UCSD-AML1 (cell line): Measurements from ENCODE around the gene ZNF500.
"Not testable (repeated sequence)": the region's sequence is repeated elsewhere in the genome, so short reads cannot be mapped to it uniquely, and the experiment has no call there.

ENCODE experiments used
- DNase-seq: peaks from one replicate; lab custom pipeline; 2025; ENCODE audit not compliant: unreplicated experiment; lab: John Stamatoyannopoulos, UW

The ZNF500 gene

DNA sequence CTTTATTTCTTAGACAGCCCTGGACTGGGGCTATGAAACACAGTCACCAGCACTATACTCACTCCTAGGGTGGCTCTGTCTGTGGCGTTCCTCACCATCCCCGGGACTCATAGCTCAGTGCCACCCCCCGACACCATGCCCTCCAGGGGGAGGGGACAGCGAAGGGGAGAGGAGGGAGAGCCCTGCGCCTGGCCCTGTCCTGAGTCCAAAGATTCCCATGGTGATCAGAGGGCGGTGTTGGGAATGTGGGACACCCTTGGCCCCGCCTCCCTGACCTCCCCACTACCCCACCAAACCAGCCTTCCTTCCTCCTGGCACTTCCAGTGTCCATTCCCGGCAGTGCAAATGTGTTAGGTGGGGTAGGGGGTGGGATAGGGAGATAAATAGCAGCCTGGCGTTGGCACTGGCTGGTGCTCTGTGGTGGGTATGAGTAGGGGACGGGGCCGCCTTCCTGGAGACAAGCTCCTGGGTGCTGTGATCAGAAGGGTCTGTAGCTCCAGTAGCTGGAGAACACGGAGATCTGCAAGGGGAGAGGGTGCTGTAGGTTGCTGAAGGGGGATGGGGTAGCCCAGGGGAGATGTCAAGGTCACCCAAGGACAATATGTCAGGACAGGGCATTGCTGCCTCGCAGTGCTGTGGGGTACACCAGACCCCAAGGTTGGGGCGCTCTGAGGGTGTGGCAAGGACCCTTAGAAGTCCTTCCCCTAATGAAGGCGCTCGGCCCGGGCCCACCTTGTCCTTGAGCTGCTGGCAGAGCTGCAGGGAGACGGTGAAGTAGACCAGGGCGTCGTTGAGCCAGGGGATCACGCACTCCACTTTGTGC is 30.2 kb upstream of the ZNF500 start:
- no peak for DNase-seq

DNA sequence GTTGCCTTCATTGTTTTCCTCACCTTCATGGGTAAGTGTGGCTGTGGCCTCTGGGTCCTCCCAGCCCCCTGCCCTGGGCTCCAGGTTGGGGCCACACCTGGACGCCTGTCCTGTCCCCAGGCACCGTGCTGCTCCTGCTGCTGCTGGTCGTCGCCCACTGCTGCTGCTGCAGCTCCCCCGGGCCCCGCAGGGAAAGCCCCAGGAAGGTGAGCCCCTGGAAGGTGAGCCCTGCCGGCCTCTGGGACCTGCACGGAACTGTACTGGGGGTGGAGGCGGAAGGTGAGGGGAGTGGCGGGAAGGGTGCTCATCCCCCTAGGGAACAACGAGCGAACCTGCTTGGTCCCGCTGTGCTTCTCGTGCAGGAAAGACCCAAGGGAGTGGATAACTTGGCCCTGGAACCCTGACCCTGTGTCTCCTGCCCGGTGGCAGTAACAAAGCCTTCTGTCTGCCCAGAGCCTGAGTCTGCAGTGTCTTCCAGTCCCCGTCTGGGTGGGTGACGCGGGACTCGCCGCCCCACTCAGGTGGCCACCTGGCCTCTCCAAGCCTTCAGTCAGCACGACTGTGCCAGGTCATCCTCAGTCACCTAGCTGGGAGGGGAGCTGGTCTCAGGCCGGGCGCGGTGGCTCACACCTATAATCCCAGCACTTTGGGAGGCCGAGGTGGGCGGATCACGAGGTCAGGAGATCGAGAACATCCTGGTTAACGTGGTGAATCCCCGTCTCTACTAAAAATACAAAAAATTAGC is 29.0 kb upstream of the ZNF500 start:
- no peak for DNase-seq

DNA sequence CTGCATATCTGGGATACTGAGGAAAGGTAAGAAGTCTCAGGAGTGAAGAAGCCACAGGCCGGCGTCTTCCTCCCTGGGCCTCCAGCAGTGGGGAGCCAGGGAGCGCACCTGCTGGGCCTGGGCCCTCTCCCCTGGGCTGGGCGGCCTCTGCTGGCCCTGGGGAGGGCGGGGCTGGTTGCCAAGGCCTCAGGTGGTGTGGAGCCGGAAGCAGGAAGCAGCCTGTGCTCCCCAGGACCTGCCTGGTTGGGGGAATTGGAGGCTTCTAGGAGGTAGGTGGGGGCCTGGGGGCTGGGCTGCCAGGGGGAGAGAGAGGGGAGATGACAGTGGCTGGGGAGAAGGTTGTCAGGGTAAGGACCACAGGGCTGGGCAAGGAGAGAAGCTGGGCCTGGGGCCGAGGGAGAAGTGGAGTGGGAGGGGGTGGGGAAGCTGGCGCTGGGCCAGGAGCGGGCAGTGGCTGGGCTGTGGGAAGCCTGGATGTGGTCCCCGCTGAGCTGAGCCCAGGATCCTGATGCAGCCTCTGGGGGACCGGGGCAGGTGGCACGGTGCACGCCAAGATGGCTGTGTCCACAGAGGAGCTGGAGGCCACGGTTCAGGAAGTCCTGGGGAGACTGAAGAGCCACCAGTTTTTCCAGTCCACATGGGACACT is 28.3 kb upstream of the ZNF500 start, which contains the start of gene SMIM22:
Gene SMIM22 (plus strand): TSS at position 189 of the 647 bp plus-strand sequence. CDS start 366 bp downstream, at position 555.
- DNase-seq: no peak

DNA sequence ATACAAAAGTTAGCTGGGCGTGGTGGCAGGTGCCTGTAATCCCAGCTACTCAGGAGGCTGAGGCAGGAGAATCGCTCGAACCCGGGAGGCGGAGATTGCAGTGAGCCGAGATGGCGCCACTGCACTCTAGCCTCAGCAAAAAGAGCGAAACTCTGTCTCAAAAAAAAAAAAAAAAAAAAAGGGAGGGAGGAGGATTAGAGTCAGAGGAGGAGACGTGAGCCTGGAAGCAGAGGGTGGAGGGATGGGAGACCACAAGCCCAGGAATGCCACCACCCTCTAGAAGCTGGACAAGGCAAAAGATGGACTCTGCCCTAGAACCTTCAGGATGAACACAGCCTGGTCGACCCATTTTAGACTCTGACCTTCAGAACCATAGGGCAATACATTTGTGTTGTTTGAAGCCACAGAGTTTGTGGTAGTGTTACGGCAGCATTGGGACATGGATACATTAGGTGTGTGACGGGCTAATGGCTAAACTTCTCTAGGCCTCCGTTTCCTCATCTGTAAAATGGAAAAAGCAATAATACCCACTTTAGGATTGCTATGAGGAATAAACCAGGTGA is 26.1 kb upstream of the ZNF500 start:
- no peak for DNase-seq

DNA sequence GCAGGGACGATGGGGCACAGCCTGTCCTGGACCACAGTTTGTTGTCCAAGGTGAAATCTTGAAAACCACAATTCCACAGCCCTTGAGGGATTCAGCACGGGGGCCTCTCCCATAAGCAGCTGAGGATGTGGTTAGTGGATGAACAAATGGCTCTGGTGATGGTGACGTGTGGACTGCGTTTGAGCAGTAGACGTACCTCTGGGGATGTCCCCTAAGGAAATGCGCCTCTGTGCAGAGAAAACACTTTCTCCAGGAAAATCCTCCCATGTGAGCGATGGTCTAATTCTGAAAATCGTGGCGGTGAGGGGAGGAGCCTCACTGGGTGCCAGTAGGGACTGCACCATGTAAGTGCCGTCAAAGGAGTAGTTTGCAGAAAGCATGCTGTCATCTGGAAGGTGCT is 23.9 kb upstream of the ZNF500 start:
- DNase-seq: peak; percentile 31

DNA sequence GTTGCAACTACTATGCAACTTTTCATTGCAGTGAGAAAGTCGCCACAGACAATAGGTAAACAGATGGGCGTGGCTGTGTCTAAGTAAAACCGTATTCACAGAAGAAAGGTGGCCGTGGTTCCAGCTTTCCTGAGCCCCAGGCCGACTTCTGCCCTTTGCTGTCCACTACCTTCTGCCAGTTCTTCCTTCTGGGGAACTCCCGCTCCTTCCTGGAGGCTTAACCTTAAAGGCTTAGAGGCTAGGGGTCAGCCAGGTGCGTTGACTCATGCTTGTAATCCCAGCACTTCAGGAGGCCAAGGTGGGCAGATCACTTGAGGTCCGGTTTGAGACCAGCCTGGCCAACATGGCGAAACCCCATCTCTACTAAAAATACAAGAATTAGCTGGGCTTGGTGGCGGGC is 23.3 kb upstream of the ZNF500 start:
- DNase-seq: no peak

DNA sequence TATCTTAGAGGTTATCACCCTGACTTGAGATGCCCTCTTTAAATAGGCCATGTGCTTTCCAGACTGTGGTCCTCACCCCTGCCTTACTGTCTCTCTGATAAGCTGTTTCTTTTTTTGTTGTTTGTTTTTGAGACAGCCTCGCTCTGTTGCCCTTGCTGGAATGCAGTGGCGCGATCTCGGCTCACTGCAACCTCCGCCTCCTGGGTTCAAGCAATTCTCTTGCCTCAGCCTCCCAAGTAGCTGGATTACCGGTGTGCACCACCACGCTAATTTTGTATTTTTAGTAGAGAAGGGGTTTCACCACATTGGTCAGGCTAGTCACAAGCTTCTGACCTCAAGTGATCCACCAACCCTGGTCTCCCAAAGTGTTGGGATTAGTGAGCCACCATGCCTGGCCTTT is 21.9 kb upstream of the ZNF500 start:
- no peak for DNase-seq

DNA sequence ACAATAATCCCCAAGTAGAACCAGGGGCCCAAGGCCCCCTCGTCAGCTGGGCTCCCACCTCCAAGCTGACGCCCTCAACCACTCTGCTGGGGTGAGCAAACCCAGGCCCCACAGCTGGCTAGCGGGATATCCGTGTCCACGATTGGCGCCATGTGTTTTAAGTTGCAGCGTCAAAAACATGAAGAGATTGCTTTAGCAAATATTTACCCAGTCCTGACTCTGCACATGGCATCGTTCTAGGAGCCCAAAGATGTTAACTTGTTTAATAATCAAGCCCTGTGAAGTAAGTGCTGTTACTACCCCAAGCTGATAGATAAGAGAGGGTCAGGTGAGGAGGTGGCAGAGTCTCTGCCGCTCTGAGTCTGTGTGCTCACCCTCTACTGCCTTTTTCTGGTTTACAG is 21.5 kb upstream of the ZNF500 start:
- no peak for DNase-seq

DNA sequence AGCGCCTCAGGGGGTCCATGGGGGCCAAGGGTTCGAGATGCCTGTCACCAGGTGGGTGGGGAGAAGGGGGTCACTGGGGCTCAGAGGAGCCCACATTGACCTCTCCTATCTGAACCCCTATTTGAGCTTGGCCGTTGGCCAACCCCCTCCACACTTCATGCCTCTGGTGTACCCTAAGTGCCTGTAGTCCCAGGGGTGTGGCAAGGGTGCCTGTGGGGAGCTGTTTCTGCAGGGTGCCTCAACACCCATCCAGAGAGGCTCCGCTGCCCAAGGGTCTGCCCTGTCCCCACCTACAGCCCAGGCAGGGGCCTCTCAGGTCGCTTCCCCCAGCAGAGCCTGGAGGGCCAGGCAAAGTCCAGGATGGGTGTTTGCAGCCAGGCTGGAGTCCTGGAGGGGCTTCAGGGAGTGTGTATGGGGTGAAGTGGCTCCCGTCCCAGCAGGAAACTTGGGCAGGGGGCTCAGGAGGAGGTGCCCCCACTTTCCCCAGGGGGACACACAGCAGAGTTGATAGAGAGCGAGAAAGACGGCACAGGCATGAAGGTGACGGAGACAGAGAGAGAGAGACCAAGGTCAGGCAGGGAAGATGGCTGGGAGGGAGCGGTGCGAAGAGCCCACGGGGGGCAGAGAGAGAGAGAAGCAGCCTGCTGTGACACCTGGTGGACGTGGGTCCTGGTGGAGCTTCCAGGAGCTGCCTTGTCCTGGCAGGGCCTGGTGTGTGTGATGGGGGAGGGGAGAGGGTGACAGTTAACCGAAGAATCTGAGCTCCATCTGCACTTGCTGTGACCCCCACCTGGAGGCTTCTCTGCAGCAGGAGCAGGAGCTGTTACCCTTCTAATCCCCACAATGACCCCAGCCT is 20.9 kb upstream of the ZNF500 start, which contains the start of gene SEPTIN12:
Gene SEPTIN12 (minus strand): TSS at position 719 of the 856 bp plus-strand sequence. CDS start 700 bp downstream, at position 19.
- DNase-seq: no peak

DNA sequence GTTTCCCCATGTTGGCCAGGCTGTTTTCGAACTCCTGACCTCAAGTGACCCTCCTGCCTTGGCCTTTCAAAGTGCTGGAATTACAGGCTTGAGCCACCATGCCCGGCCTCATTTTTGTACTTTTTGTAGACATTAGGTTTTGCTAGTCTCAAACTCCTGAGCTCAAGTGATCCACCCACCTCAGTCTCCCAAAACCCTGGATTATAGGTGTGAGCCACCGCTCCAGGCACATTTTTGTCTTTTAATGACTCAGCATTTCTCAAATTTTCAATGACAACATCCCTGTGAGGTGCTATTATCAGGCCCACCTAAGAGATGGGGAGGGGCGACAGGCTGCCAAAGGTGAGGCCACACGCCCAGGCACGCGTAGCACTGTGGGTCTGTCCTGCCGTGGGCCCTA is 20.1 kb upstream of the ZNF500 start:
- no peak for DNase-seq

DNA sequence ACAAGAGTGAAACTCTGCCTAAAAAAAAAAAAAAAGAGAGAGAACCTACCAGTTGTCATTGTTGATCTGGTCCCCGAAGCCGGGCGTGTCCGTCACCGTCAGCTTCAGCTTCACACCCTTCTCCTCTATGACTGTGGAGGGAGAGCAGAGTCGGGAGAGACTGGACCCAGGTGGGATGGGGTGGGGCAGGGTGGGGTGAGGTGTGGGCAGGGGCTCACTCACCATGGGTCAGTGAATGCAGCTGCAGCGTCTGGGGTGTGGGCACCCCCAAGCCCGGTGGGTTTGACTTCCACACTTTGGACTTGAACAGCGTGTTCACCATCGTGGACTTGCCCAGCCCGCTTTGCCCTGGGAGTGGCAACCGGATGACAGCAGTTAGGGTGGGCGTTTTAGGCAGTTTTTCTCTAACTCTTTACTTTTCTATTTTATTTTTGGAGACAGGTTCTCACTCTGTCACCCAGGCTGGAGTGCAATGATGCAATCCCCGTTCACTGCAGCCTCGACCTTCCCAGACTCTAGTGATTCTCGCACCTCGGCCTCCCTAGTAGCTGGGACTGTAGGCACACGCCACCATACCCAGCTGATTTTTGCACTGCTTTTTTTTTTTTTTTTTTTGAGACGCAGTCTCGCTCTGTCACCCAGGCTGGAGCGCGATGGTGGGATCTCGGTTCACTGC is 18.9 kb upstream of the ZNF500 start:
- no peak for DNase-seq

DNA sequence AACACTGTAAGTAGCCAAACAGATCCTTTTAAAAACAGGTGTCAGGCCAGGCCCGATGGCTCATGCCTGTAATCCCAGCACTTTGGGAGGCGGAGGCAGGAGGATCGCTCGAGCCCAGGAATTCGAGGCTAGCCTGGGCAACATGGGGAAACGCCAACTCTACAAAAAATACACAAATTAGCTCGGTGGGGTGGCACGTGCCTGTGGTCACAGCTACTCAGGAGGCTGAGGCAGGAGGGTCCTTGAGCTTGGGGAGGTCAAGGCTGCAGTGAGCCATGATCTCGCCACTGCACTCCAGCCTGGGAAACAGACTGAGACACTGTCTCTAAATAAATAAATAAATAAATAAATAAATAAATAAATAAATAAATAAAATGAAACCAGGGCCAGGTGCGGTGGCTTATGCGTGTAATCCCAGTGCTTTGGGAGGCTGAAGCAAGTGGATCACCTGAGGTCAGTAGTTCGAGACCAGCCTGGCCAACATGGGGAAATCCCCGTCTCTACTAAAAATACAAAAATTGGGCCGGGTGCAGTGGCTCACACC is 17.6 kb upstream of the ZNF500 start:
- DNase-seq: not testable (repeated sequence)

DNA sequence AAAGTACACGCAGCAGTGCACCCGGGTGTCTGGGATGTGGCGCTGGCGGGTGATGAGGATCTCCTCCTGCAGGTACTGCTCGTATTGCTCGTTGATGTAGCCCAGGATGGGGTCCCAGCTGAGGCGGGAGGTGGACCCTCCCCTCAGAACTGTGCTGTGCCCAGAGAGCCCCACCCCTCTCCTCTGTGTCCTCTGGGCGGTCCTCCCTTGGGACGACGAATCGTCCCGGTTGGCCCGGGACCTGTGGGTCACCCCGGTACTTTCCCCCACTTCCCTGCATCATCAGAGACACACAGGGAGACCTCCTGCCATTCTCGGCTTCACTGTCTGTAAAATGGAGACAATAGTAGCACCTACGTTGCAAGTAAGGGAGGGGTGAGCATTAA is 17.0 kb upstream of the ZNF500 start:
- DNase-seq: no peak

DNA sequence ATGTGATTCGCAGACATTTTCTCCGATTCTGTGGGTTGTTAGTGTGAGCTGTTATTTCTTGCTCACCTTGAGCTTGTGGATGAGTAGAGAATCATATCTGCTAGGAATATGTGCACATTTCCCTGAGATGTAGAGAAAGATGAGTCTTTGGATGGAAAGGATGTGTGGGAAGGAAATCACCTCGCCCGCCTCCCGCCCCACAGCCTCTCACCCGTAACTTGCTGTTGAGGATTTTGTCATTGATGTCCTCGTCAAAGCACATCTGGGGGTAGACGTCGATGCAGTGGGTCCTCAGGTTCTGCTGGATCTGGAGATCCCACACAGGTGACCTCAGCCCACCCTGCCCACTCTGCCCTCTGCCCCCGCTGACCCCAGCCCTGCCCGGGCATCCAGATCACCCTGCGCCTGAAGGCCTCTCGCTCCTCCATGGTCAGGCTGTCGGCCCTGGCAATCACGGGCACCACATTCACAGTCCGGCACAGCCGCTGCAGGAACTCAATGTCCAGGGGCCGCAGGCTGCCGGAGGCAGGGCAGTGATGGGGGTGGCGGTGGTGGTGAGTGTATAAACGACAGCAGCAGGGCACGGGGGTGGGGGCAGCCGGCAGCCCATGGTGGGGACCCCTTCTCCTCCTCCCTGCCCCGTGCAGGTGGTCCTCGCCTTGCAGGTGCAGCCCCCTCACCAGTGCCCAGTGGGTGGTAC is 16.4 kb upstream of the ZNF500 start:
- DNase-seq: no peak

DNA sequence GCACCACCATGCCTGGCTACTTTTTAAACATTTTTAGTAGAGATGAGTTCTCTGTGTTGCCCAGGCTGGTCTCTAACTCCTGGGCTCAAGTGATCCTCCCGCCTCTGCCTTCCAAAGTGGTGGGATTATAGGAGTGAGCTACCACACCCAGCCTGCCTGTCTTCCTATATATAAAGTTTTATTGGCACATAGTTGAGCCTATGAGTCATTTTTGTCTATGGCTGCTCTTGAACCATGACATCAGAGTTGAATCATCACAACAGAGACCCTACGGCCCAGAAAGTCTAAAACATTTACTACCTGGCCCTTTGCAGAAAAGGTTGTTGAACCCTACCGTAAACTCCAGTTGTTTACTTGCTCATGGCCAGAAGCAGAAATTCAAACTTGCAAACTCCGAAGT is 13.3 kb upstream of the ZNF500 start:
- DNase-seq: no peak

DNA sequence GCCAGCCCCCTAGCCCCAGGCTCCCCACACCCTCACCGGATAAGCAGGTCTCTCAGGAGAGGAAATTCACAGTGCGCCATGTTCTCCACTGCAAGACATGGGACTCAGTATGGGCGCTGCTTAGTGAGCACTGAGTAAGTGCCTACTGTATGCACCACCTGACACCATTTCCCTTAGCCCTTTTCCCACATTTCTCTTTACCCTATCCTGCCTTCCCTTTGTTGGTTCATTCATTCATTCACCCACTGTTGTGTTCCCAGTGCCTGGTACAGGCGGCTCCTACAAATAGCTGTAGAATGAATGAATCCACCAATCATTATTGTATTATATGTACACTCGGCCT is 11.1 kb upstream of the ZNF500 start:
- DNase-seq: no peak

DNA sequence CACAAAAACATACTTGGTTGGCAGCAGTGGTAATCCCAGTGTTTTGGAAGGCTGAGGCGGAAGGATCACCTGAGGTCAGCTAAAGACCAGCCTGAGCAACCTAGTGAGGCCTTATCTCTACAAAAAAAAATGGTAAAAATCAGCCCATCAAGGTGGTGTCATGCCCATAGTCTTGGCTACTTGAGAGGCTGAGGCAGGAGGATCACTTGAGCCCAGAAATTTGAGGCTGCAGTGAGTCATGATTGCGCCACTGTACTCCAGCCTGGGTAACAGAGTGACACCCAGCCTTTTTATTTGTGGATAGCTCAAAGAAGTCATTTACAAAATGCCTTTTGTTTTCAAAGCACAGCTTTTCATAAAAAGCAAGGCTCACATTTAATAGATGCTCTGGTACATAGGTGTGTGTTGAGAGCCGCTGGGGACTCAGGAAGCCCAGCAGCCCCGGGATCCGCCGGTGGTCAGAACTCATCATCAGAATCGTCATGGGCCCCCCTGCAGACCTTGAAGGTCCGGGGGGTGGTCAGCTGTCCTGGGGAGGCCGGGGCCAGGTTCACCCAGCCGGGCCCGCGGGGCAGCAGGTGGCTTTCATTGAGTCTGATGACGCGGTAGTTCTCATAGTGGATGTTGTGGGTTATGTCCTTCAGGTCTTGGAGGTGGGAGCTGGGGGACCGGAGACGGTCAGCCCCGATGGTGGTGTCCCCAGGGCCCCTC is 10.5 kb upstream of the ZNF500 start:
- DNase-seq: no peak

DNA sequence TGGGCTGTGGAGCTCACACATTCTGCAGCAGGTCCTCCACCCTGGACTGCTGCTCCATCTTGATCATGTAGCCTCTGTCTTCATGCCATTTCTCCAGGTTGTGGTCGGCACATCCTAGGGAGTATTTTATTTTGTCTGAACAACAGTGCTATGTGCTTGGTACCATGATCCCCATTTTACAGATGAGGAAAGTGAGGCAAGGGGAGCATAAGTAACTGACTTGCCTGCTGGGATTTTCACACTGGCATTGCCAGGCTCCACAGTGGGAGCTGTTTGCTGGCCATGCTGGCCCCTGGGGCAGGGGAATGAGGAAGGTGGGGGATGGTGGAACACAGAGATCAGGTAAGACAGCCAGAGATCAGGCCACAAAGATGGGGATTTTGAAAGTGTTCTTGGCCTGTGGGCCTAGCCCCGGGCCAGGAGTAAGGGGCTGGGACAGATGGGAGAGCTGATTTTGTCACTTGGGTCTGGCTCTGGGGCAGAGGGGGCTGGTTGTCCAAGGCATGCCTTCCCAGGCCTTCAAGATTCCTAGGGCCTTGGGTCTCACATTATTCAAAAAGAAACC is 9.3 kb upstream of the ZNF500 start:
- DNase-seq: no peak
